ENCODE data around the gene OR4X2.
"Not testable (repeated sequence)": the region's sequence is repeated elsewhere in the genome, so short reads cannot be mapped to it uniquely, and the experiment has no call there.

The OR4X2 gene

GRCh38 chr11:48216510-48216909 lies 28.4 kb upstream of the OR4X2 start, which contains the start of gene OR4B1:
Gene OR4B1, plus strand, starts transcription at chr11:48216810. Its CDS starts 0 bp downstream, at chr11:48216810.
- no peaks in the 10 kb centered on the region for H3K4me1 ChIP-seq (ENCODE audit: insufficient read depth, low read length, poor library complexity, severe bottlenecking)
- H3K27me3 ChIP-seq (ENCODE audit: insufficient read depth, low read length, poor library complexity, severe bottlenecking) = no peaks in the 10 kb centered on the region
- no peaks in the 10 kb centered on the region for H3F3A ChIP-seq (ENCODE audit: low read depth)
- H3K4me3 ChIP-seq (ENCODE audit: low read length, poor library complexity, severe bottlenecking) = no peak within 1 kb of the TSS
- no peak within 1 kb of the TSS for H3K4me2 ChIP-seq (ENCODE audit: low read depth, low read length, poor library complexity, severe bottlenecking)
- H3K9me2 ChIP-seq (replicated peaks; ENCODE audit: low read depth, low read length) = no peaks in the 10 kb centered on the region
- H3K79me2 ChIP-seq (ENCODE audit: insufficient read depth, low read length) = no peaks in the 10 kb centered on the region
- H3K36me3 ChIP-seq (ENCODE audit: insufficient read depth, low read length) = no peaks in the 10 kb centered on the region
- H3K9ac ChIP-seq (ENCODE audit: low read depth, low read length, poor library complexity, severe bottlenecking) = no peak within 1 kb of the TSS
- no peaks in the 10 kb centered on the region for H3K9me3 ChIP-seq (ENCODE audit: insufficient read depth, low read depth, low read length)
- no peak for TF ChIP-seq EZH2phosphoT487 (IDR thresholded peaks at IDR 0.05; ENCODE audit: borderline replicate concordance)
- TF ChIP-seq, protein P1, sequence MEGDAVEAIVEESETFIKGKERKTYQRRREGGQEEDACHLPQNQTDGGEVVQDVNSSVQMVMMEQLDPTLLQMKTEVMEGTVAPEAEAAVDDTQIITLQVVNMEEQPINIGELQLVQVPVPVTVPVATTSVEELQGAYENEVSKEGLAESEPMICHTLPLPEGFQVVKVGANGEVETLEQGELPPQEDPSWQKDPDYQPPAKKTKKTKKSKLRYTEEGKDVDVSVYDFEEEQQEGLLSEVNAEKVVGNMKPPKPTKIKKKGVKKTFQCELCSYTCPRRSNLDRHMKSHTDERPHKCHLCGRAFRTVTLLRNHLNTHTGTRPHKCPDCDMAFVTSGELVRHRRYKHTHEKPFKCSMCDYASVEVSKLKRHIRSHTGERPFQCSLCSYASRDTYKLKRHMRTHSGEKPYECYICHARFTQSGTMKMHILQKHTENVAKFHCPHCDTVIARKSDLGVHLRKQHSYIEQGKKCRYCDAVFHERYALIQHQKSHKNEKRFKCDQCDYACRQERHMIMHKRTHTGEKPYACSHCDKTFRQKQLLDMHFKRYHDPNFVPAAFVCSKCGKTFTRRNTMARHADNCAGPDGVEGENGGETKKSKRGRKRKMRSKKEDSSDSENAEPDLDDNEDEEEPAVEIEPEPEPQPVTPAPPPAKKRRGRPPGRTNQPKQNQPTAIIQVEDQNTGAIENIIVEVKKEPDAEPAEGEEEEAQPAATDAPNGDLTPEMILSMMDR (conservative IDR thresholded peaks at IDR 0.05; ENCODE audit: low read length) = no peak
- H4K20me1 ChIP-seq (ENCODE audit: insufficient read depth, low read length, poor library complexity, severe bottlenecking) = no peaks in the 10 kb centered on the region
- H2AFZ ChIP-seq (ENCODE audit: low read length) = no peak within 1 kb of the TSS

DNA sequence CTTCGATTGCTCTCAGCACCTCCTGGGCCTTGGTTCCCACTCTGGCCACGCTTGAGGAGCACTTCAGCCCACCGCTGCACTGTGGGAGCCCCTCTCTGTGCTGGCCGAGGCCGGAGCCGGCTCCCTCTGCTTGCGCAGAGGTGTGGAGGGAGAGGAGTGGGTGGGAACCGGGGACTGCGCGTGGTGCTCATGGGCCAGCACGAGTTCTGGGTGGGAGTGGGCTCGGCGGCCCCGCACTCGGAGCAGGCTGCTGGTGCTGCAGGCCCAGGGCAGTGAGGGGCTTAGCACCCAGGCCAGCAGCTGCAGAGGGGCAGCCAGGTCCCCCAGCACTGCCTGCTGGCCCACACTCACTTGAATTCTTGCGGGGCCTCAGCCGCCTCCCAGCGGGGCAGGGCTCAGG lies 16.1 kb upstream of the OR4X2 start:
- H3K27me3 ChIP-seq (ENCODE audit: insufficient read depth, low read length, poor library complexity, severe bottlenecking) = no peaks in the 10 kb centered on the region
- no peaks in the 10 kb centered on the region for H3K4me1 ChIP-seq (ENCODE audit: insufficient read depth, low read length, poor library complexity, severe bottlenecking)
- H2AFZ ChIP-seq (ENCODE audit: low read length) = no peak overlapping the region
- no peaks in the 10 kb centered on the region for H3K36me3 ChIP-seq (ENCODE audit: insufficient read depth, low read length)
- H3K4me2 ChIP-seq (ENCODE audit: low read depth, low read length, poor library complexity, severe bottlenecking) = no peak overlapping the region
- TF ChIP-seq EZH2phosphoT487 (IDR thresholded peaks at IDR 0.05; ENCODE audit: borderline replicate concordance) = no peak
- TF ChIP-seq, protein P1 (conservative IDR thresholded peaks at IDR 0.05; ENCODE audit: low read length) = no peak
- H4K20me1 ChIP-seq (ENCODE audit: insufficient read depth, low read length, poor library complexity, severe bottlenecking) = no peaks in the 10 kb centered on the region
- H3K9ac ChIP-seq (ENCODE audit: low read depth, low read length, poor library complexity, severe bottlenecking) = no peak overlapping the region
- H3K4me3 ChIP-seq (ENCODE audit: low read length, poor library complexity, severe bottlenecking) = no peak overlapping the region
- no peaks in the 10 kb centered on the region for H3K9me2 ChIP-seq (replicated peaks; ENCODE audit: low read depth, low read length)
- H3F3A ChIP-seq (ENCODE audit: low read depth) = no peaks in the 10 kb centered on the region
- H3K9me3 ChIP-seq (ENCODE audit: insufficient read depth, low read depth, low read length) = no peaks in the 10 kb centered on the region
- no peaks in the 10 kb centered on the region for H3K79me2 ChIP-seq (ENCODE audit: insufficient read depth, low read length)

DNA sequence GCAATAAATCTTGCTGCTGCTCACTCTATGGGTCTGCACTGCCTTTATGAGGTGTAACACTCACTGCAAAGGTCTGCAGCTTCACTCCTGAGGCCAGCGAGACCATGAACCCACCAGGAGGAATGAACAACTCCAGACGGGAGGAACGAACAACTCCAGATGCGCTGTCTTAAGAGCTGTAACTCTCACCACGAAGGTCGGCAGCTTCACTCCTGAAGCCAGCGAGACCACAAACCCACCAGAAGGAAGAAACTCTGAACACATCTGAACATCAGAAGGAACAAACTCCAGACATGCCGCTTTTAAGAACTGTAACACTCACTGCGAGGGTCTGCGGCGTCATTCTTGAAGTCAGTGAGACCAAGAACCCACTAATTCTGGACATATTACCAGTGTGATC lies 14.8 kb upstream of the OR4X2 start:
- not testable (repeated sequence) for H2AFZ ChIP-seq (ENCODE audit: low read length); H3K27me3 ChIP-seq (ENCODE audit: insufficient read depth, low read length, poor library complexity, severe bottlenecking); H3K4me1 ChIP-seq (ENCODE audit: insufficient read depth, low read length, poor library complexity, severe bottlenecking); H3K9me2 ChIP-seq (replicated peaks; ENCODE audit: low read depth, low read length); H3K4me3 ChIP-seq (ENCODE audit: low read length, poor library complexity, severe bottlenecking); H3K79me2 ChIP-seq (ENCODE audit: insufficient read depth, low read length); H4K20me1 ChIP-seq (ENCODE audit: insufficient read depth, low read length, poor library complexity, severe bottlenecking); H3K4me2 ChIP-seq (ENCODE audit: low read depth, low read length, poor library complexity, severe bottlenecking); H3K9ac ChIP-seq (ENCODE audit: low read depth, low read length, poor library complexity, severe bottlenecking); H3K9me3 ChIP-seq (ENCODE audit: insufficient read depth, low read depth, low read length); H3F3A ChIP-seq (ENCODE audit: low read depth); H3K36me3 ChIP-seq (ENCODE audit: insufficient read depth, low read length)

GRCh38 chr11:48237727-48238126 lies 7.2 kb upstream of the OR4X2 start:
- Histone ChIP-seq H4K20me1 (ENCODE audit: insufficient read depth, low read length, poor library complexity, severe bottlenecking) (no peaks in the 10 kb centered on the region), H3F3A (ENCODE audit: low read depth) (no peaks in the 10 kb centered on the region), H3K9ac (ENCODE audit: low read depth, low read length, poor library complexity, severe bottlenecking) (no peak overlapping the region), H2AFZ (ENCODE audit: low read length) (no peak overlapping the region), H3K36me3 (ENCODE audit: insufficient read depth, low read length) (no peaks in the 10 kb centered on the region), H3K4me2 (ENCODE audit: low read depth, low read length, poor library complexity, severe bottlenecking) (no peak overlapping the region), H3K79me2 (ENCODE audit: insufficient read depth, low read length) (no peaks in the 10 kb centered on the region), H3K4me1 (ENCODE audit: insufficient read depth, low read length, poor library complexity, severe bottlenecking) (no peaks in the 10 kb centered on the region), H3K27me3 (ENCODE audit: insufficient read depth, low read length, poor library complexity, severe bottlenecking) (no peaks in the 10 kb centered on the region), H3K4me3 (ENCODE audit: low read length, poor library complexity, severe bottlenecking) (no peak overlapping the region), H3K9me2 (replicated peaks; ENCODE audit: low read depth, low read length) (no peaks in the 10 kb centered on the region), H3K9me3 (ENCODE audit: insufficient read depth, low read depth, low read length) (no peaks in the 10 kb centered on the region; the same call in 1 of the 2 replicates)
- TF ChIP-seq EZH2phosphoT487 (IDR thresholded peaks at IDR 0.05; ENCODE audit: borderline replicate concordance) = no peak
- TF ChIP-seq, protein P1 (conservative IDR thresholded peaks at IDR 0.05; ENCODE audit: low read length) = no peak

Data from Loucy (cell line).